Mesodermal cell (in vitro differentiated cells): ENCODE results near the gene CRYBA1. TPM values are rescaled to one million over a fixed set of nuclear protein-coding genes. Genes with fewer than 3 reads are reported as not detected.
"Not testable (repeated sequence)": the region's sequence is repeated elsewhere in the genome, so short reads cannot be mapped to it uniquely, and the experiment has no call there.

Experiments
- H3K27ac ChIP-seq: 2 replicates; pipeline ENCODE4 v1.7.0; 2013; ENCODE audit warnings: mild to moderate bottlenecking, low read depth, low read length, moderate library complexity; ENCODE audit not compliant: severe bottlenecking
- H3K36me3 ChIP-seq: 2 replicates; pipeline ENCODE4 v1.7.1; 2013; ENCODE audit warnings: mild to moderate bottlenecking, low read length, moderate library complexity; ENCODE audit not compliant: control insufficient read depth, insufficient read depth
- H3K4me1 ChIP-seq: one replicate; pipeline ENCODE4 v1.7.1; 2013; ENCODE audit warnings: mild to moderate bottlenecking, low read length; ENCODE audit not compliant: insufficient read depth, control insufficient read depth, poor library complexity, severe bottlenecking
- H3K4me3 ChIP-seq: 2 replicates; pipeline ENCODE4 v1.7.0; 2013; ENCODE audit warnings: low read length, control low read depth, mild to moderate bottlenecking; ENCODE audit not compliant: insufficient read depth, poor library complexity, severe bottlenecking; ENCODE audit errors: extremely low read depth
- H3K9me3 ChIP-seq: 2 replicates; pipeline ENCODE4 v1.7.1; 2013; ENCODE audit warnings: mild to moderate bottlenecking, low read length, moderate library complexity; ENCODE audit not compliant: control insufficient read depth
- WGBS, 2 experiments: methylation state at CpG; one replicate each; pipeline ENCODE4 v1.1.5; 2013; ENCODE audit warnings: missing lambda C conversion rate in 2 of 2; ENCODE audit not compliant: insufficient coverage in 2 of 2; 5-methylcytosine and 5-hydroxymethylcytosine counted together
- polyA plus RNA-seq, 2 experiments: library from polyadenylated mRNA; stranded (reverse); fragments of 50-300 nt; gene quantifications; one replicate each; pipeline ENCODE4 v1.2.3, GENCODE V29; 2013

CRYBA1 gene, protein sequence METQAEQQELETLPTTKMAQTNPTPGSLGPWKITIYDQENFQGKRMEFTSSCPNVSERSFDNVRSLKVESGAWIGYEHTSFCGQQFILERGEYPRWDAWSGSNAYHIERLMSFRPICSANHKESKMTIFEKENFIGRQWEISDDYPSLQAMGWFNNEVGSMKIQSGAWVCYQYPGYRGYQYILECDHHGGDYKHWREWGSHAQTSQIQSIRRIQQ
- not detected for polyA plus RNA-seq (2013, experiment 1 of 2)
- not detected for polyA plus RNA-seq (2013, experiment 2 of 2)

DNA sequence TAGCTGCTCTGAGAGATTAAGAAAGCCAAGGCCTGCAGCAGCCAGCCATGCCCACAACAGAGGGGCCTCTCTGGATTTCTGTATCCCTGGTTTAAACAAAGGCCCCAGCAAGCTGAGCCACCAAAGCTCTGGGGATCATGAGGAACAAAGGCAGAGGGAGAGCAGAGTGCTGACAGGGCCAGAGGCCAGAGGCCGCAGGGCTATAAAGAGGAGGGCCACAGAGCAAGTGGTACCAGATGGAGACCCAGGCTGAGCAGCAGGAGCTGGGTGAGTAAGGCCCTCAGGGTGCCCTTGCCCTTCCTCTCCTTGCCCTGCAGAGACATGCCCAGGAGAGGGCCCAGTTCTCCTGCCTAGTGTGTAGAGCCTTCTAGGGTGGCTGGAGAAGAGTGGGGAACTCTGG lies at the start of gene CRYBA1:
Gene CRYBA1, plus strand, starts transcription at position 232 of the 400 bp plus-strand sequence. Its CDS starts 5 bp downstream, at position 237.
- no peak within 1 kb of the TSS for H3K4me3 ChIP-seq
- no peaks in the 10 kb centered on the region for H3K36me3 ChIP-seq
- H3K27ac ChIP-seq = no peak within 1 kb of the TSS
- H3K4me1 ChIP-seq = peaks cover 17% of the 10 kb centered on the region
- H3K9me3 ChIP-seq = no peaks in the 10 kb centered on the region
- WGBS, 2 experiments = 57 to 88% methylated on average over 1 of the region's 1 CpG

DNA sequence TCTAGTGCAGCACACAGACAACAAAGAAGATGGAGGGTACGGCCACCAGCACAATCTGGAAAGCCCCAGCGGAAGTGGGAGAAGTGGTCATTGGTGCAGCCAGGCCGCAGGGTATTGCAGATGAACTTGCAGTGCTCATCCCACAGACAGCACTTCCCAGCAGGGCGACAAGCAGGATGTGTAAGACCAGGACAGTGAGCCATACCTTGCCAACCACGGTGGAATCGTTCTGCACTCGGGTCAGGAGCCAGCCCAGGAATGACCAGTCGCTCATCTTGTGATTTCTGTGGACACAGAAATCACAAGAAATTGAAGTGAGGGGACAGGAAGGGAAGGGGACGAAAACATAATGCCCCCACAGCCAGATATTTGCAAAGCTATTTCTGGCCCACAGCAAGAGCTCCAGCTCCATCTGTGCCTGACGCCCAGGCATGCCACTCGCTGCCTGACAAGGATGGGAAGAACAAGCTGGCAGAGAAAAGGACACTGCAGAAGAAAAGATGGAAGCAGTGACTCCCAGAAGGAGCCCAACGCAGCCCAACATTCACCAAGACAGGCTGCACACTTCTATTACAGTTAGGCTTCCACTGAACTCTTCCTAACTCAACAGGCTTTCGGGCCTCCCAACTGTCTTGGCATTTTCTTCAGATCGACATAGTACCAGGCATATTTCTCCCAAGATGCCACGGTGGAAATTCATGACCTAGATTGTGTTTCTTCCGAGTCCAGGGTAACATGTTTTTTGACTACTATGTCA lies 49.0 kb upstream of the CRYBA1 start:
- Histone ChIP-seq H3K4me1 (peaks cover 6% of the 10 kb centered on the region), H3K27ac (no peak overlapping the region), H3K9me3 (no peaks in the 10 kb centered on the region), H3K36me3 (no peaks in the 10 kb centered on the region), H3K4me3 (no peak overlapping the region)
- 89 to 93% methylated on average over 13 to 16 of the region's 16 CpGs for WGBS, 2 experiments

DNA sequence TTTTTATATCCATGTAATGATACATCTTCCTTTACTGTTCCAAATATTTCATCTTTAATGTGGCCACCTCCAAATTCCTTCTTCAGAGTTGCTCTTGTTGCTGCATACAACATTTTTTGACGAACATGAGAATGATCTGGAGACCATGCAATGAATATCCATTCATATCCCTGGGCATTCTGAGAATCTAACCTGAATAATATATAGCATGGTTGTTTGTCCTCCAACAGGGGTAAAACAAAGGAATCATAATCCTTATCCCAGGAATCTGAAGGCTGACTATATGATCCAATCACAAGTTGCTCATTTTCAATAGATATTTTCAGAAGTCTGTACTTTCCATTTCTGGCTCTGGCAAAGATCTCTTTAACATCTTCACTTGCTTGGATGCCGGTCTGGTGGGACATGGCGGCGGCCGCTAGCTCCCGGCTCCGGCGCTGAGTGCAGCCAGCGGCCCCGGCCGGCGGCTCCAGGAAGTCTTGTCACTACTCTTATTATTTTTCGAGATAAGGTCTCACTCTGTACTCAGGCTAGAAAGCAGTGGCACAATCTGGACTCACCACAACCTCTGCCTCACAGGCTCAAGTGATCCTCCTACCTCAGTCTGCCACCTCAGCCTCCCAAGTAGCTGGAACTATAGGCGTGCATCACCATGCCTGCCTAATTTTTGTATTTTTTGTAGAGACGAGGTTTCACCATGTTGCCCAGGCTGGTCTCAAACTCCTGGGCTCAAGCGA lies 42.4 kb upstream of the CRYBA1 start:
- 87 to 91% methylated on average over 14 to 15 of the region's 16 CpGs for WGBS, 2 experiments
- H3K4me3 ChIP-seq, H3K9me3 ChIP-seq, H3K27ac ChIP-seq, H3K4me1 ChIP-seq, H3K36me3 ChIP-seq: not testable (repeated sequence)

DNA sequence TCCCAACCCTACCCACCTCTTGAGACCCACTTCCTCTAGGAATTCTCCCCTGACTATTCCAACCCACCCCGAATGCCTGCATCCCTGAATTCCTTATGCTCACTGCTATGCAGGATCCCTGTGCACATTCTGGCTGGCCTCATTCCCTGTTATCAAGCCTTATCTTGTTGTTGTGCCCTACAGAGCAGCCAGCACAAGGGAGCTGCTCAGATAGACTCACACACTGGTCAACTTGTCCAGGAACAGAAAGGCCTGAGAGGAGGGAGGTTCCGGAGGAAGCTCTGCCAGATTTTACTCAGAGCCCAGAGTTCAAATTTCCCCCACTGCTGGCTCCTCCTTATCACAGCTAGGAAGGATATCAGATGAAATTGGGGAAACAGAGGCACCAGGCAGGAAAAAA lies 41.6 kb upstream of the CRYBA1 start:
- Histone ChIP-seq H3K9me3 (no peaks in the 10 kb centered on the region), H3K36me3 (no peaks in the 10 kb centered on the region), H3K4me3 (no peak overlapping the region), H3K27ac (no peak overlapping the region), H3K4me1 (no peaks in the 10 kb centered on the region)
- WGBS, 2 experiments = 92% methylated on average over 1 of the region's 2 CpGs; no CpG with 5 or more reads in 1 of the 2 experiments

DNA sequence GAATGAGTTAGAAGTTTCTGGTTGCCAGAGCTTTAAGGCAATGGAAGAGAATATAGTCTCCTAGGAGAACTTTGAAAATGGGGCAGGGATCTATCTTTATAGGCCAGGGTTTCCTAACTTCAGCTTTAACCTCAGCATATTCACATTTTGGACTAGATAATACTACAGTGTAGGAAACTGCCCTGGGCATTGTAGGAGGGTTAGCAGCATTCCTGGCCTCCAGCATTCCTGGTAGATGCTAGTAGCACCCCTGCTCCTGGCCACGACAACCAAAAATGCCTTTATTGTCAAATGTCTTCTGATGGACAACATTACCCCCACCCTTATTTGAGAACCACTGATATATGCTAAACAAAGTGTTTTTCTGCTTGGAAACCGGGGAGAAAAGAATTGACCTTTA lies 38.7 kb upstream of the CRYBA1 start:
- peaks cover 5% of the 10 kb centered on the region for H3K4me1 ChIP-seq
- no peak overlapping the region for H3K27ac ChIP-seq
- no peaks in the 10 kb centered on the region for H3K36me3 ChIP-seq
- no peaks in the 10 kb centered on the region for H3K9me3 ChIP-seq
- H3K4me3 ChIP-seq = no peak overlapping the region
- WGBS, 2 experiments = 80% methylated on average over 1 of the region's 2 CpGs

DNA sequence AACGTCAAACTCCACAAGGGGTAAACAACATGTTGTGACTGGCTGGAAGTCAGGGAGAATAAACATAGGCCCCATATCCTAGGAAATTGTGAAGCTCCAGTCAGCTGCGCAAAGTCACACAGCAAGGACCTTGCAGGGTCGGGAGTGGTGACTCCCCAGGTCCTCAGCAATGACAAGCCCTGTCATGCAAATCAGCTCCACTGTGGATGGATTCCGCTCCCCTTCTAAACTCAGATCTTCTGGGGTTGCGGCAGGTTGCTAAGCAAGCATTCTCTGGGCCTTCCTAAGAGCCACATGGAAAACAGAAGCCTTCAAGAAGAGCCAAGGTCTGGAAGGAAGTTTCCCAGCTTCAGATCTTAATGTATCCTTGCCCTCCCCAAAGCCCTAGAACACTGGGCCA lies 37.6 kb upstream of the CRYBA1 start:
- no peaks in the 10 kb centered on the region for H3K36me3 ChIP-seq
- 74 to 84% methylated on average over 4 of the region's 5 CpGs for WGBS, 2 experiments

DNA sequence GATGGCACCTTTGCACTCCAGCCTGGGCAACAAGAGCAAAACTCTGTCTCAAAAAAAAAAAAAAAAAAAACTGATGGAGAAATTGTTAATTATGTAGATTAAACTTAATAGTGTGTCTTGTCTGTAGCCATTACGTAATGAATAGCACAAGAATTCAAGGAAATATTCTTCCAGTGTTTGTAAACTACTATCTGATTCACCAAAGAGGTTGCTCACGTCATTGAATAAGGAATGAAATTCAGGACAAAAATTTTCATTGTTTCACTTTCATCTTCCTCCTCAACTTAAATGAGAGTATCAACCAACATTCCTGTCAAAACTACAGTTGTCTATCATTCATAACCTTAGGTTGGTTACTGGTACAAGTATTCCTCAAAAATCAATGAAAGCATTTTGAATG lies 35.8 kb upstream of the CRYBA1 start:
- WGBS, 2 experiments = 100% methylated on average over 1 of the region's 2 CpGs
- no peaks in the 10 kb centered on the region for H3K36me3 ChIP-seq
- no peaks in the 10 kb centered on the region for H3K9me3 ChIP-seq
- H3K4me1 ChIP-seq = peaks cover 10% of the 10 kb centered on the region
- H3K27ac ChIP-seq = no peak overlapping the region
- H3K4me3 ChIP-seq = no peak overlapping the region

More for the DNA sequence above, 37.6 kb upstream of the CRYBA1 start:
- no peaks in the 10 kb centered on the region for H3K9me3 ChIP-seq
- no peak overlapping the region for H3K4me3 ChIP-seq
- H3K4me1 ChIP-seq = peaks cover 10% of the 10 kb centered on the region
- no peak overlapping the region for H3K27ac ChIP-seq

DNA sequence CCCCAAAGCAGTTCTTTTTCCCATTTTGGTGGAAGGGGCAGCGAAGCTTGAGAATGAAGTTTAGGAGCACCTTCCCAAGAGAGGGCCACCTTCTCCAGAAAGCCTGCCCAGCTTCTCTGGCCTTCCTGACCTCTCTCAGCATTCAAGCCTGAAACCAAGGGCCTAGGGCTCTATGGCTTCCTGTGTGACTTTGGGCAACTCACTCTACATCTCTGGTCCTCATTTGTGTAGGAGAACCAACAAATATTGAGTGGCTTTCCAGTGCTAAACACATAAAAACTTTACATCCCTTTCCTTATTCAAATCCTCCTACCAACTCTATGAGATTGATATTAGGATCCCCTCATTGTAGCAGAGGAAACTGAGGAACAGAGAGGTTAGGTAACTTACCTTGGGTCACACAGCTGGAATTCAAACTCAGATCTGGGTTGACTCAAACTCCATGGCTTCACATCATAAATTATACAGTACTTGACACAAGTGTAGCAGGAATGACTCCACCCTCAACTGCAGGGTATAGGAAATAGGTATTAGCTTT lies 34.5 kb upstream of the CRYBA1 start:
- Histone ChIP-seq H3K27ac (no peak overlapping the region), H3K4me1 (peaks cover 14% of the 10 kb centered on the region), H3K4me3 (no peak overlapping the region), H3K36me3 (no peaks in the 10 kb centered on the region), H3K9me3 (no peaks in the 10 kb centered on the region)
- 88% methylated on average over 1 of the region's 1 CpG; no CpG with 5 or more reads in 1 of the 2 experiments for WGBS, 2 experiments

DNA sequence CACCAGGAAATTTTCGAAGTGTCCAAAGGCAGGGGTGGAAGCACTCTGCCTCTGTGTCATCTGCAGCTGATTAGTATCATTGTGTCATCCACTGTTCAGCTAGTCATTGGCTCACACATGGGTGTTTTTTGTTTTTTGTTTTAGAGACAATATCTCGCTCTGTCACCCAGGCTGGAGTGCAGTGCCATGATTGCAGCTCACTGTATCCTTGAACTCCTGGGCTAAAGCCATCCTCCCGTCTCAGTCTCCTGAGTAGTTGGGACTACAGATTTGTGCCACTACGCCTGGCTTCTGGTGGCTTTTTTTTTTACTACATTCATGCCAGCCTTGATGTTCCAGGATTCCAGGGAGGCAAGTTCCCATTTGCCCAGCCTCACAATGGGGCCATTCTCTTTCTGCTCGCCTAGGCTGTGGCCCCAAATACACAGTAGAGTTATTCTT lies 34.0 kb upstream of the CRYBA1 start:
- no peaks in the 10 kb centered on the region for H3K9me3 ChIP-seq
- H3K36me3 ChIP-seq = no peaks in the 10 kb centered on the region
- H3K27ac ChIP-seq = no peak overlapping the region
- no peak overlapping the region for H3K4me3 ChIP-seq
- WGBS, 2 experiments = 91 to 93% methylated on average over 4 to 5 of the region's 5 CpGs
- peaks cover 14% of the 10 kb centered on the region for H3K4me1 ChIP-seq

DNA sequence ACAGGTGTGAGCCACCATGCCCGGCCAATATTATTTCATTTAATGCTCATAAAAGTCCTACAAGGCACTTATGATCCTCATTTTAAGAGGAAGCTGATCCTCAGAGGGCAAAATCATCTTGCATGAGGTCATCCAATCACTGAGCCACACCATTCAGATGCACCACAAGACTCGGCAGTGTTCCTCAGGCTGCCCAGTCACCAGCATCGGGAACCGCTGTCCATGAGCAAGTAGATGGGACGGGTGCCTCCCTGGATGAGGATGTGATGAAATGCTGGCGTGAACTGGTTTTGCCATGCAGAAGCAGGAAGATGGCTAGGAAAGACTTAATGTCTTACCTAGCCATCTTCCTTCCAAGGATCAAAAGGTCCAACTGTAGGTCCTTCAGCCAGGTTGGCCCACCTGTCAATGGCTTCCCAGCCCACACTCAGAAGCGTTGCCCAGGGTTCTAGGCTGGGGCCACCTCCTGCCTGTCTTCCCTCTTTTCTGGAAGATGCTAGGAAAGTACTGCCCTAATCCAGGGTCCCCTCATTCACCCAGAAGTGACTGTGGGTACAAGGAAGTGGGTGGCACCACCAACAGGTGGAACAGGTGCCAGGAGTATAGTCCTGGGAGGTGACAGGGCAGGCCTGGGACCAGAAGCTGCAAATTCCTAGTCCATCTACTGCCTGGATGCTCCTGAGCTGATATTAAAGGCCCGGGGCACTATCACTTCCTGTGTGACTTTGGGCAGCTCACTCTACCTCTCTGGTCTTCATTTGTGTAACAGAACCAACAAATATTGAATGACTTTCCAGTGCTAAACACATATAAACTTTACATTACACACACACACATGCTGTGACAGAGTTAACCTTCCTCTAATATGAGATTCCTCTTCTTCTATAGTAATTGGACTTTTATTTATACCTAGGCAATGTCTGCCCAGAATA lies 32.2 kb upstream of the CRYBA1 start:
- 97 to 100% methylated on average over 2 to 8 of the region's 8 CpGs for WGBS, 2 experiments
- H3K4me3 ChIP-seq = no peak overlapping the region

More for the DNA sequence above, 32.2 kb upstream of the CRYBA1 start:
- no peaks in the 10 kb centered on the region for H3K36me3 ChIP-seq
- no peaks in the 10 kb centered on the region for H3K9me3 ChIP-seq
- no peak overlapping the region for H3K27ac ChIP-seq
- H3K4me1 ChIP-seq = peaks cover 14% of the 10 kb centered on the region
